ENCODE results near the gene CEP85L.

CEP85L gene

GRCh38 chr6:118514689-118515088 is 136.7 kb downstream of the CEP85L start:
- H3K4me3 ChIP-seq (ENCODE audit: control insufficient read depth, low read depth, low read length): no peak overlapping the region
- TF ChIP-seq, protein P1, sequence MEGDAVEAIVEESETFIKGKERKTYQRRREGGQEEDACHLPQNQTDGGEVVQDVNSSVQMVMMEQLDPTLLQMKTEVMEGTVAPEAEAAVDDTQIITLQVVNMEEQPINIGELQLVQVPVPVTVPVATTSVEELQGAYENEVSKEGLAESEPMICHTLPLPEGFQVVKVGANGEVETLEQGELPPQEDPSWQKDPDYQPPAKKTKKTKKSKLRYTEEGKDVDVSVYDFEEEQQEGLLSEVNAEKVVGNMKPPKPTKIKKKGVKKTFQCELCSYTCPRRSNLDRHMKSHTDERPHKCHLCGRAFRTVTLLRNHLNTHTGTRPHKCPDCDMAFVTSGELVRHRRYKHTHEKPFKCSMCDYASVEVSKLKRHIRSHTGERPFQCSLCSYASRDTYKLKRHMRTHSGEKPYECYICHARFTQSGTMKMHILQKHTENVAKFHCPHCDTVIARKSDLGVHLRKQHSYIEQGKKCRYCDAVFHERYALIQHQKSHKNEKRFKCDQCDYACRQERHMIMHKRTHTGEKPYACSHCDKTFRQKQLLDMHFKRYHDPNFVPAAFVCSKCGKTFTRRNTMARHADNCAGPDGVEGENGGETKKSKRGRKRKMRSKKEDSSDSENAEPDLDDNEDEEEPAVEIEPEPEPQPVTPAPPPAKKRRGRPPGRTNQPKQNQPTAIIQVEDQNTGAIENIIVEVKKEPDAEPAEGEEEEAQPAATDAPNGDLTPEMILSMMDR (conservative IDR thresholded peaks at IDR 0.05; ENCODE audit: control insufficient read depth, insufficient read depth, low read depth, low read length): no peak
- no peak for DNase-seq (ENCODE audit: low read depth)

DNA sequence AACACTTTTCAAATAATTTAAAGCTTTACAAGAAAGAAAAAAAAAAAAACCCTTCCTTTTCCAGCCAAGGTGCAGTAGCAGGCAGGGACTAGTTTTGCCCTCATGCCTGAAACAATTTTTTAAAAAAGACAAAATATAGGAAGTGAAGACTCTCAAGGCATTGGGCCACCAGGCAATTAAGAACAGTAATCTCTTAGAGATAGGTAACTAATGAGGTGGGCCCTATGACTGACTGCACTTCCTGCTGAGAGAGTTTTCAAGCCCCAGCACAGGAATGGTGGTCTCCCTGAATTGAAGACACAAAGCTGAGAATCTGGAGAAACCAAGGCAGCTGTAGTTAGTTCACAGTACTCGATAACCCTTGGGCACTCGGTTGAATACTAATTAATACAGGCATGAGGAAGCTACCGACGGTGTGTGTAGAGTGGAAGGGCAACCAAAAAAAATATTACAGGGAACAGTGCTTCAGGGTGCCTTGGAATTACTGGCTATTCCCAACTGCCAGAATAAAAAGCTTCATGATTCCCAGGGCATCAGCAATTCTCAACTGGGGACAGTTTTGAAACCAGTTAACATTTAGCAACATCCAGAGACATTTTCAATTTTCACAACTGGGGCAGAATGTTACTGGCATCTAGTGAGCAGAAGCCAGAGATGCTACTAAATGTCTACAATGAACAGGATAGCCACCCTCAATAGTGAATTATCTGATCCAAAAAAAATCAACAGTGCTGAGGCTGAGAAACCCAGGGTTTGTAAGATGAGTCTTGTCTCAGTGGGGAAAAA is 139.3 kb downstream of the CEP85L start:
- TF ChIP-seq, protein P1 (conservative IDR thresholded peaks at IDR 0.05; ENCODE audit: control insufficient read depth, insufficient read depth, low read depth, low read length): no peak
- DNase-seq (ENCODE audit: low read depth): no peak
- no peak overlapping the region for H3K4me3 ChIP-seq (ENCODE audit: control insufficient read depth, low read depth, low read length)

- TF ChIP-seq, protein P1 (conservative IDR thresholded peaks at IDR 0.05; ENCODE audit: control insufficient read depth, insufficient read depth, low read depth, low read length): peak; percentile 76
- peak; percentile 54 for DNase-seq (ENCODE audit: low read depth)
- H3K4me3 ChIP-seq (ENCODE audit: control insufficient read depth, low read depth, low read length): no peak overlapping the region
Measured at GRCh38 chr6:118509009-118509617, 142.3 kb downstream of the CEP85L start.

GRCh38 chr6:118507636-118508035 is 143.8 kb downstream of the CEP85L start:
- no peak overlapping the region for H3K4me3 ChIP-seq (ENCODE audit: control insufficient read depth, low read depth, low read length)
- TF ChIP-seq, protein P1 (conservative IDR thresholded peaks at IDR 0.05; ENCODE audit: control insufficient read depth, insufficient read depth, low read depth, low read length): no peak

GRCh38 chr6:118506071-118506638 is 145.2 kb downstream of the CEP85L start:
- DNase-seq (ENCODE audit: low read depth): no peak
- no peak overlapping the region for H3K4me3 ChIP-seq (ENCODE audit: control insufficient read depth, low read depth, low read length)
- TF ChIP-seq, protein P1 (conservative IDR thresholded peaks at IDR 0.05; ENCODE audit: control insufficient read depth, insufficient read depth, low read depth, low read length): no peak

More at GRCh38 chr6:118507636-118508035, 143.8 kb downstream of the CEP85L start:
- no peak for DNase-seq (ENCODE audit: low read depth)

DNA sequence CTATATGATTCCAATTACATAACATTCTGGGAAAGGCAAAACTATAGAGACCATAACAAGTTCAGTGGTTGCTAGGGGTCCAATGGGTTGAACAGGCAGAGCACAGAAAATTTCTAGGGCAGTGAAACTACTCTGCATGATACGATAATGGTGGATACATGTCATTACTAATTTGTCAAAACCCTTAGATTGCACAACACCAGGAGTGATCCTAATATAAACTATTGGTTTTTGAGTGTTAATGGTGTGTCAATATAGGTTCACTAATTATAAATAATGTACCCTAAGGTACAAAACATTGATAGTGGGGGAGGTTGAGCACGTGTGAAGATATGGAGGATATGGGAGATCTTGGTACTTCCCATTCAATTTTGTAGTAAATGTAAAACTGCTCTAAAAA is 145.7 kb downstream of the CEP85L start:
- DNase-seq (ENCODE audit: low read depth): no peak
- TF ChIP-seq, protein P1 (conservative IDR thresholded peaks at IDR 0.05; ENCODE audit: control insufficient read depth, insufficient read depth, low read depth, low read length): no peak
- no peak overlapping the region for H3K4me3 ChIP-seq (ENCODE audit: control insufficient read depth, low read depth, low read length)
